ENCODE measurements around the gene ONECUT2. TPM values are rescaled to one million over a fixed set of nuclear protein-coding genes. Genes with fewer than 3 reads are reported as not detected.

Gene ONECUT2
- total RNA-seq, 2 donors from 2014 or later: 0.52 TPM; not detected in 1

DNA sequence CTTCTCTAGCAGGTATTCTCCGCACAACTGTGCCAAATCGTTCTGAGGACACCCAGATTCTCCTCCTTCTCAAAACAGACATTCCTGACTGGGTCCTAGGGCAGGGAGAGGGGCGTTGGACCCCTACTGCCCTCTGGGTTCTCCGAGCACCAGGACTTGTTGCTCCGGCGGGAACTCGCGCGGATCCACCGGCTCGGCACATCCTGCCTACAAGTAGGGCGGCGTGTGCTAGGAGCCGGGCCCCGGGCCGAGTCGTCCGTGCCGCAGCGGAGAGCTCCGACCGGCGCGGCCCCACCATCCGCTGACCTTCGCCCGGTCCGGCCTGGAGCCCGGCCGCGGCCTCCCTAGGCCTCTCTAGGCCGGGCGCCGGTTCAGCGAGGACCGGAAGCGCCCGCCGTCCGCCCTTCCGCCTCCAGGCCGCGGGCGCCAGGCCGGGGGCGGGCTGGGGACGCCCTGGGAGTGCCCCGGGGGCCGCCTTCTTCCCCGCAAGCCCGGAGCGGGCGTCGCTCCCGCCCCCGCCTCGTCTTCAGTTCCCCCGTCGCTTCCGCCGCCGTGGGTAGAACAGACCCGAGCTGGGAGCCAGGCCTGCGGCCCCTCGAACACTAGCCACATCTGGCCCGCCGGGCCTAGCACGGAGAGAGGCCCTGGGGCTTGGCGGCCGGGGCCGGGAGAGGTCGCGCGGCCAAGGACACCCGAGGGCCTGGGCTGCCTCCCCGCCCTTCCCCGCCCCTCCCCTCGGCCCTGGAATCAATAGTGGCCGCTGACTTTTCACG is 7.6 kb upstream of the ONECUT2 start:
- Mint-ChIP-seq H3K4me1 (peaks cover 3% of the 10 kb centered on the region), H3K9me3 (peaks cover 4% of the 10 kb centered on the region), H3K4me3 (no peak overlapping the region), H3K27ac (no peak overlapping the region), H3K27me3 (peaks cover 64% of the 10 kb centered on the region), H3K36me3 (ENCODE audit: low read depth) (peaks cover 13% of the 10 kb centered on the region)
- no peak for ATAC-seq (replicated peaks)

- peaks cover 13% of the 10 kb centered on the region for H3K36me3 Mint-ChIP-seq (ENCODE audit: low read depth)
- peaks cover 4% of the 10 kb centered on the region for H3K9me3 Mint-ChIP-seq
- H3K4me1 Mint-ChIP-seq: peaks cover 3% of the 10 kb centered on the region
- no peak overlapping the region for H3K27ac Mint-ChIP-seq
- no peak for ATAC-seq (replicated peaks)
- H3K27me3 Mint-ChIP-seq: peaks cover 64% of the 10 kb centered on the region
- H3K4me3 Mint-ChIP-seq: peak overlapping the region; percentile 39
These were observed 6.7 kb upstream of the ONECUT2 start for GRCh38 chr18:57428221-57429150.

DNA sequence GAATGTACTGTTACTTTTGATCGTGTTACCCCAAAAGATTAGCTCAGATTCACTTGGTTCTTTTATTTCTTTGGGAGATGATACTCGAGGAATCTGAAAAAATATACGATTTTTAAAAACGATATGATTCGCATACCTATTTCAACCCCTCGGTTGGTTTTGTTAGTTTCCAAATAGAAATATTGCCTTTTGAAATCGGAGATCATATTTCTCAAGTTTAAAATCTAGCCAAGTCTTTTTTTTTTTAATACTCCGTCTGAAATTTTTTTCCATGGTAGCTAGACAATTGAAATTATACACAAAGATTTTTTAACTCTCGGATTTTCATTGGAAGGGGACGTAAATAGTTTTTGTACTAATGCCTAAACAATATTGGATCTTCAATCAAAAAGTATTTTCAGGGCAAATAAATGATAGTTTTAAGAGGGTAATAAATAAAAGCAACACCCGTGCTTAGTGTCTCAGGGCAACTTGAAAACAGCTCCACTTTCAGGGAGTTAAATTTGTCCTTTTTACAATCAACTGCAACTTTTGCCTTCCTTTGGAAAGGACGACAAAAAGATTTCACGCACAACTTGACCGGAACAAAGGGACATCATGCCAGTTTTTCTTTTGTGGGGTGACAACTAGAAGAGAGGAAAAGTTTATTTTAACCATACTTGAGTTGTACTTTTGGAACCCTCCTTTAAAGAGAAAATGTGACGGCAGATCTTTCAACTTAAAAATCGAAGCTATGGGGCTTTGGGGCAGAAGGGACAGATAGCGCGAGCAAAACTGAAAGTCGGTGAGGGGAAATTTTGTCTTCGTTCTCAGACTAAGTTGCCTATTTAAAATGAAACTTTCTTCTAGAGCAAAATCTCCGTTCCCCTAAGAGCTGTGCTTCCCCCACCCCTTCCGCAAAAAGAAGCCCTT is 5.8 kb upstream of the ONECUT2 start:
- Mint-ChIP-seq H3K36me3 (ENCODE audit: low read depth) (peaks cover 13% of the 10 kb centered on the region), H3K27ac (no peak overlapping the region), H3K9me3 (peaks cover 4% of the 10 kb centered on the region), H3K4me3 (peak overlapping the region; percentile 39), H3K27me3 (peaks cover 68% of the 10 kb centered on the region), H3K4me1 (peaks cover 3% of the 10 kb centered on the region)
- no peak for ATAC-seq (replicated peaks)

DNA sequence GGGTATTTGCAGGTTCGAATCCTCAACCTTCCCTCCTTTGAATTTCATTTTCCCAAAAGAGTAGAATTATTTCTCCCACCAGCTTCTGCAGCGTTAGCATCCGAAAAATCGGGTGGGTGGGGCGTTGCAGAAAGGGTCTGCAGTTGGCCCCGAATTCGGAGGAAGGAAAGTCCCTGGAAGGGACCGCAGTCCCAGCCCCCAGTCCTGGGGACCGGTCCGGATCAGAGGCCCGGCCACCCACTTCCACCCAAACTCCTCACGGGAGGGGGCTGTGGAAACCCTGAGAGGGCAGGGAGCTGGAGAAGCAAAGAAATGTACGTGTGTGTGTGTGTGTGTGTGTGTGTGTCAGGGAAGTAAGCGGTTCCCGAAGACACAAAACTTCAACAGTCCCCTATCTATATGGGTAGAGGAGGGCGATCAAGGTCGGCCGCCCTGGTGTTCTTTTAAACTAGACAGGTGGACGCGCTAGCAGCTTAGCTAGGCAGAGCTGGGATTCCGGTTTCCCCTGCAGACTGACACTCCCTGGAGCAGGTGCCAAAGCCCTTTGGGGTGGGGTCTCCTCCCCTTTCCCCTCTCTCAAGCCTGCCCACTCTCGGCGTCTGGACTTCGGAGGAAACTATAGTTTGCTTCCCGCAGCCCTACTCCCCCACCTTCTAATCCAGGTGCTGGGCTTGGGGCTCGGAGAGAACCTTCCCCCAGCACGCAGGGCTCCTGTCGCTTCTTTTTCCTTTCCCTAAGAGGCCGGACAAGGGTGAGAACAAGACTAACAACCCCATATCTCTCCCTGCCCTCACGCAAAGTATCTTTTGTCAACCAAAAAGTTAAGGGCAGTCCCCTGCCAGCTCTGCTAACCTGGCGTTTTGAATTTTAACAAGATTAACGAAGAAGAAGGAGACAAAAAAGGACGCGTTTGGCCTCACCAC is 4.8 kb upstream of the ONECUT2 start:
- Mint-ChIP-seq H3K27ac (no peak overlapping the region), H3K4me3 (no peak overlapping the region), H3K36me3 (ENCODE audit: low read depth) (peaks cover 19% of the 10 kb centered on the region), H3K9me3 (peaks cover 4% of the 10 kb centered on the region), H3K4me1 (peaks cover 3% of the 10 kb centered on the region), H3K27me3 (peaks cover 62% of the 10 kb centered on the region)
- no peak for ATAC-seq (replicated peaks)

DNA sequence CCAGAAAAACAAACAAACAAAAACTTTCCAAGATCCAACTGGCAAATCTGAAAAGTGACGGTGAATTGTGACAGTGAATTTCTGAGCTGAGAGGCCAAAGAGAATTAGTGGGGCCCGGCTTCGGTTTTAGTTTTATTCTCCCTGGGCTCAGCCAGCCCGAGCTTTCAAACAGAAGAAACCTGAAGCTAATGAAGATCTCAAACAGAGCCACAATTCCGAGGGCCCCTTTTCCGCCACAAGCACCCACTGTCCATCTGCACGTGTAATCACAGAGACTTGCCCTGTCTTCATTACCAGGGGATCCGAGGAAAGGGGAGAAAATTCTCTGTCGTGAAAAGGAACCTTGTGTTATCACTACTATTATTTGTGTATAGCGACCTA is 4.2 kb upstream of the ONECUT2 start:
- peaks cover 59% of the 10 kb centered on the region for H3K27me3 Mint-ChIP-seq
- no peak for ATAC-seq (replicated peaks)

DNA sequence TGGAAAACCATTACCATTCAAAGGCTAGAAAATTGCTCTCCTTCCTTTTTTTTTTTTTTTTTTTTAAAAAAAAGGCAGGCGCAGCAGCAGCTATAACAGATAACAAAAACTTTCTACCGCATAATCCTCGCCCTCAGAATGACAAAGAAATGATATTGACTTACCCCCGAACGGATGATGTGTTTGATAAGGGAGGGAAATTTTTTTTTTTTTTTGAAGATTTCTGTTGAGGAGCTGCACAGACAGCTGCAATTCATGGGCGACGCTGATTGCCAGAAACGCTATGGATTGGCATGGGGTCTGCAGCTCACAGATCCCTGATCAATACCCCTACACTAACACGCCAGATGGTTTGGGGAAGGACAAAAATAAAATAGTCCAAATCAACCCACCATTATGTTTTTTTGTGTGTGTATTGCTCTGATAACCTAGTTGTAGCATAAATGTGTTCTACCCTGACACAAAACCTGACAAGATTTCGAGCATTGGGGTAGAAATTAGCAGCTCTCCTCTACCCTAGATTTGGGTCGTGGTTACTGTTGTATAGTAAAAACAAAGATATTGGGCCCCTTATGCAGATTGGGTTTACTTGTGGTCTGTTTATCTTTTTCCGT is 3.6 kb upstream of the ONECUT2 start:
- Mint-ChIP-seq H3K9me3 (peaks cover 4% of the 10 kb centered on the region), H3K27me3 (peaks cover 58% of the 10 kb centered on the region), H3K4me1 (peaks cover 3% of the 10 kb centered on the region), H3K4me3 (no peak overlapping the region), H3K27ac (no peak overlapping the region), H3K36me3 (ENCODE audit: low read depth) (peaks cover 19% of the 10 kb centered on the region)
- no peak for ATAC-seq (replicated peaks)

More for the DNA sequence above, 4.2 kb upstream of the ONECUT2 start:
- H3K27ac Mint-ChIP-seq: no peak overlapping the region
- peaks cover 3% of the 10 kb centered on the region for H3K4me1 Mint-ChIP-seq
- H3K4me3 Mint-ChIP-seq: no peak overlapping the region
- H3K36me3 Mint-ChIP-seq (ENCODE audit: low read depth): peaks cover 19% of the 10 kb centered on the region
- H3K9me3 Mint-ChIP-seq: peaks cover 4% of the 10 kb centered on the region

DNA sequence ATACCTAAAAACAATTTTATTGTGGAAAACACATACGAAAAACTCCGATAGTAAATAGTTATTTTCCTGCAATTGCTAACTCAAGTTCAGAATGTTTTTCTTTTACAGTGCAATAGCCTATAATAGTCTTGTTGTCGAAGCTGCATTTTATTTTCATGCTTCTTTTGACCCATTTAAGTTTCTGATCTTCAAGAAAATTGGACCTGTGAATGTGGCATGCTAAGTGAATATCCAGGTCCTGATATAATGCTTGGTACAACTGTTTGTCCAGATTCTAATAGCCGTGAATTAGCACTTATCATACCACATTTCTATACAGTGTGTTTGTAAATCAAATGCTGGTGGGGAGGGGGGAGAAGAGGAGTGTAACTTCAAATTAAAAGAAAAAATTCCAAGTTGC is 3.0 kb upstream of the ONECUT2 start:
- H3K4me1 Mint-ChIP-seq: peaks cover 8% of the 10 kb centered on the region
- peaks cover 25% of the 10 kb centered on the region for H3K36me3 Mint-ChIP-seq (ENCODE audit: low read depth)
- no peak for ATAC-seq (replicated peaks)
- peaks cover 4% of the 10 kb centered on the region for H3K9me3 Mint-ChIP-seq
- no peak overlapping the region for H3K27ac Mint-ChIP-seq
- no peak overlapping the region for H3K4me3 Mint-ChIP-seq
- H3K27me3 Mint-ChIP-seq: peaks cover 59% of the 10 kb centered on the region

- Mint-ChIP-seq H3K4me1 (peaks cover 11% of the 10 kb centered on the region), H3K27ac (no peak overlapping the region), H3K36me3 (ENCODE audit: low read depth) (peaks cover 27% of the 10 kb centered on the region), H3K27me3 (peaks cover 62% of the 10 kb centered on the region), H3K9me3 (peaks cover 4% of the 10 kb centered on the region), H3K4me3 (no peak overlapping the region)
- ATAC-seq (replicated peaks): no peak
These were observed 2.3 kb upstream of the ONECUT2 start for GRCh38 chr18:57432751-57433400.

GRCh38 chr18:57433482-57433881 is 1.7 kb upstream of the ONECUT2 start:
- peaks cover 63% of the 10 kb centered on the region for H3K27me3 Mint-ChIP-seq
- H3K9me3 Mint-ChIP-seq: peaks cover 4% of the 10 kb centered on the region
- no peak overlapping the region for H3K27ac Mint-ChIP-seq
- no peak overlapping the region for H3K4me3 Mint-ChIP-seq
- peaks cover 11% of the 10 kb centered on the region for H3K4me1 Mint-ChIP-seq
- H3K36me3 Mint-ChIP-seq (ENCODE audit: low read depth): peaks cover 28% of the 10 kb centered on the region
- no peak for ATAC-seq (replicated peaks)

- peaks cover 11% of the 10 kb centered on the region for H3K4me1 Mint-ChIP-seq
- H3K36me3 Mint-ChIP-seq (ENCODE audit: low read depth): peaks cover 31% of the 10 kb centered on the region
These were observed 1.1 kb upstream of the ONECUT2 start for GRCh38 chr18:57433934-57434535.

DNA sequence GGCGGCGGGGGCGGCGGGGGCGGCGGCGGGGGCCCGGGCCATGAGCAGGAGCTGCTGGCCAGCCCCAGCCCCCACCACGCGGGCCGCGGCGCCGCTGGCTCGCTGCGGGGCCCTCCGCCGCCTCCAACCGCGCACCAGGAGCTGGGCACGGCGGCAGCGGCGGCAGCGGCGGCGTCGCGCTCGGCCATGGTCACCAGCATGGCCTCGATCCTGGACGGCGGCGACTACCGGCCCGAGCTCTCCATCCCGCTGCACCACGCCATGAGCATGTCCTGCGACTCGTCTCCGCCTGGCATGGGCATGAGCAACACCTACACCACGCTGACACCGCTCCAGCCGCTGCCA is 644 bp downstream of the ONECUT2 start:
- Mint-ChIP-seq H3K4me1 (peaks cover 7% of the 10 kb centered on the region), H3K9me3 (peaks cover 4% of the 10 kb centered on the region), H3K27me3 (peaks cover 64% of the 10 kb centered on the region), H3K4me3 (peak overlapping the region; percentile 50), H3K36me3 (ENCODE audit: low read depth) (peaks cover 26% of the 10 kb centered on the region), H3K27ac (no peak overlapping the region)
- ATAC-seq (replicated peaks): no peak

More at GRCh38 chr18:57433934-57434535, 1.1 kb upstream of the ONECUT2 start:
- peaks cover 67% of the 10 kb centered on the region for H3K27me3 Mint-ChIP-seq
- no peak overlapping the region for H3K27ac Mint-ChIP-seq
- no peak for ATAC-seq (replicated peaks)
- peaks cover 4% of the 10 kb centered on the region for H3K9me3 Mint-ChIP-seq
- H3K4me3 Mint-ChIP-seq: peak overlapping the region; percentile 38

- Mint-ChIP-seq H3K4me1 (peaks cover 7% of the 10 kb centered on the region), H3K36me3 (ENCODE audit: low read depth) (peaks cover 28% of the 10 kb centered on the region), H3K27ac (no peak overlapping the region), H3K4me3 (peak overlapping the region; percentile 50), H3K27me3 (peaks cover 65% of the 10 kb centered on the region), H3K9me3 (peaks cover 4% of the 10 kb centered on the region)
- no peak for ATAC-seq (replicated peaks)
These were observed 1.2 kb downstream of the ONECUT2 start for GRCh38 chr18:57436191-57436964.

Measured in activated T-helper 17 cell treated with anti-CD3 and anti-CD28 coated beads, Interleukin-2, amount 50 U/mL, for 72 hours (primary cell).